ENCODE results near the gene MLPH. TPM values are rescaled to one million over a fixed set of nuclear protein-coding genes. Genes with fewer than 3 reads are reported as not detected.

The MLPH gene
- total RNA-seq, 6 experiments from 2014 or later, result 20.8 to 52.8 (median 35.1) TPM

- Histone ChIP-seq H3K4me3 (no peak overlapping the region), H3K4me1 (no peaks in the 10 kb centered on the region), H3K36me3 (no peaks in the 10 kb centered on the region), H3K27me3 (no peaks in the 10 kb centered on the region), H3K27ac (no peak overlapping the region), H3K9me3 (no peaks in the 10 kb centered on the region)
- TF ChIP-seq, protein P1, sequence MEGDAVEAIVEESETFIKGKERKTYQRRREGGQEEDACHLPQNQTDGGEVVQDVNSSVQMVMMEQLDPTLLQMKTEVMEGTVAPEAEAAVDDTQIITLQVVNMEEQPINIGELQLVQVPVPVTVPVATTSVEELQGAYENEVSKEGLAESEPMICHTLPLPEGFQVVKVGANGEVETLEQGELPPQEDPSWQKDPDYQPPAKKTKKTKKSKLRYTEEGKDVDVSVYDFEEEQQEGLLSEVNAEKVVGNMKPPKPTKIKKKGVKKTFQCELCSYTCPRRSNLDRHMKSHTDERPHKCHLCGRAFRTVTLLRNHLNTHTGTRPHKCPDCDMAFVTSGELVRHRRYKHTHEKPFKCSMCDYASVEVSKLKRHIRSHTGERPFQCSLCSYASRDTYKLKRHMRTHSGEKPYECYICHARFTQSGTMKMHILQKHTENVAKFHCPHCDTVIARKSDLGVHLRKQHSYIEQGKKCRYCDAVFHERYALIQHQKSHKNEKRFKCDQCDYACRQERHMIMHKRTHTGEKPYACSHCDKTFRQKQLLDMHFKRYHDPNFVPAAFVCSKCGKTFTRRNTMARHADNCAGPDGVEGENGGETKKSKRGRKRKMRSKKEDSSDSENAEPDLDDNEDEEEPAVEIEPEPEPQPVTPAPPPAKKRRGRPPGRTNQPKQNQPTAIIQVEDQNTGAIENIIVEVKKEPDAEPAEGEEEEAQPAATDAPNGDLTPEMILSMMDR (IDR thresholded peaks at IDR 0.05), result no peak
- no peak for TF ChIP-seq POLR2A (IDR thresholded peaks at IDR 0.05)
- 57% methylated on average over 1 of the region's 3 CpGs for WGBS (ENCODE audit: insufficient coverage, low coverage, low lambda C conversion rate, missing lambda C conversion rate)
- ATAC-seq (no peak), DNase-seq (no peak)
- intact Hi-C loops (cut with DNase I), result no loop called here
These were observed 33.4 kb upstream of the MLPH start for GRCh38 chr2:237453671-237454070.

GRCh38 chr2:237455764-237456163 is 31.3 kb upstream of the MLPH start:
- no peak overlapping the region for H3K4me3 ChIP-seq
- no peaks in the 10 kb centered on the region for H3K9me3 ChIP-seq
- no peaks in the 10 kb centered on the region for H3K27me3 ChIP-seq
- H3K27ac ChIP-seq, result no peak overlapping the region
- no peaks in the 10 kb centered on the region for H3K36me3 ChIP-seq
- TF ChIP-seq, protein P1 (IDR thresholded peaks at IDR 0.05), result no peak
- no peak for TF ChIP-seq POLR2A (IDR thresholded peaks at IDR 0.05)
- no peak for DNase-seq
- H3K4me1 ChIP-seq, result no peaks in the 10 kb centered on the region
- 73% methylated on average over 3 of the region's 5 CpGs for WGBS (ENCODE audit: insufficient coverage, low coverage, low lambda C conversion rate, missing lambda C conversion rate)
- ATAC-seq, result no peak
- intact Hi-C loops (cut with DNase I), result no loop called here

GRCh38 chr2:237456200-237456843 is 30.7 kb upstream of the MLPH start:
- peak in 1 of 4 donors; percentile 7 for ATAC-seq

DNA sequence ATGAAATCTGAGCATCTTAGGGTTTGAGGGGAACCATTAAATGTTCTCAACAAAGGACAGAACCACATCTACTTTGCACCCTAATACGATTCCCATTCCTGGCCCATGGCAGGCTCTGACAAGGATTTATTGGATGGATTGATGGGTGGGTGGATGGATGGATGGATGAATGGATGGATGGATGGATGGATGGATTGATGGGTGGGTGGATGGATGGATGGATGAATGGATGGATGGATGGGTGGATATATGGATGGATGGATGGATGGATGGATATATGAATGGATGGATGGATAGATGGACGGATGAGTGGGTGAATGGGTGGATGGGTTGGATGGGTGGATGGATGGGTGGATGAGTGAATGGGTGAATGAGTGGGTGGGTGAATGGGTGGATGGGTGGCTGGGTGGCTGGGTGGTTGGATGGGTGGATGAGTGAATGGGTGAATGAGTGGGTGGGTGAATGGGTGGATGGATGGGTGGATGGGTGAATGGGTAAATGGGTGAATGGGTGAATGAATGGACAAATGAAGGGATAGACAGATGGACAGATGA is 29.6 kb upstream of the MLPH start:
- H3K4me3 ChIP-seq, result no peak overlapping the region
- H3K36me3 ChIP-seq, result no peaks in the 10 kb centered on the region
- intact Hi-C loops (cut with DNase I), result no loop called here
- no peak overlapping the region for H3K27ac ChIP-seq
- no peaks in the 10 kb centered on the region for H3K4me1 ChIP-seq
- no peaks in the 10 kb centered on the region for H3K27me3 ChIP-seq
- TF ChIP-seq, protein P1 (IDR thresholded peaks at IDR 0.05), result no peak
- TF ChIP-seq POLR2A (IDR thresholded peaks at IDR 0.05), result no peak
- ATAC-seq (no peak), DNase-seq (no peak)
- WGBS (ENCODE audit: insufficient coverage, low coverage, low lambda C conversion rate, missing lambda C conversion rate), result 67% methylated on average over 2 of the region's 2 CpGs
- no peaks in the 10 kb centered on the region for H3K9me3 ChIP-seq

More at GRCh38 chr2:237456200-237456843, 30.7 kb upstream of the MLPH start:
- Histone ChIP-seq H3K27me3 (no peaks in the 10 kb centered on the region), H3K4me1 (no peaks in the 10 kb centered on the region), H3K9me3 (no peaks in the 10 kb centered on the region), H3K27ac (no peak overlapping the region), H3K4me3 (no peak overlapping the region), H3K36me3 (no peaks in the 10 kb centered on the region)
- DNase-seq, result no peak
- WGBS (ENCODE audit: insufficient coverage, low coverage, low lambda C conversion rate, missing lambda C conversion rate), result 46% methylated on average over 6 of the region's 11 CpGs
- intact Hi-C loops (cut with DNase I), result no loop called here
- no peak for TF ChIP-seq POLR2A (IDR thresholded peaks at IDR 0.05)
- TF ChIP-seq, protein P1 (IDR thresholded peaks at IDR 0.05), result no peak
